ENCODE measurements around the gene LTBP1.

- TF ChIP-seq CTCF (IDR thresholded peaks at IDR 0.05) (no peak), POLR2AphosphoS5 (IDR thresholded peaks at IDR 0.05) (no peak), POLR2A (IDR thresholded peaks at IDR 0.05) (no peak)
These were observed 85.5 kb downstream of the LTBP1 start for GRCh38 chr2:33032245-33032644.

Data from breast epithelium (tissue), 3 donors.